HG02759 (cell line): ENCODE measurements around the gene SPECC1.
"Not testable (repeated sequence)": the region's sequence is repeated elsewhere in the genome, so short reads cannot be mapped to it uniquely, and the experiment has no call there.

Experiments used
- ATAC-seq: cut with Tn5 transposase; IDR thresholded peaks from one replicate; pipeline ENCODE4 v1.9.1; 2021; ENCODE audit warnings: mild to moderate bottlenecking, moderate library complexity; ENCODE audit not compliant: unreplicated experiment

Gene SPECC1

GRCh38 chr17:20158580-20158979 is 149.4 kb downstream of the SPECC1 start:
- no peak for ATAC-seq

- no peak for ATAC-seq
These were observed 150.4 kb downstream of the SPECC1 start for GRCh38 chr17:20159406-20160069.

GRCh38 chr17:20165516-20165915 is 156.4 kb downstream of the SPECC1 start:
- ATAC-seq = not testable (repeated sequence)

- no peak for ATAC-seq
These were observed 160.9 kb downstream of the SPECC1 start for GRCh38 chr17:20170085-20170484.

- no peak for ATAC-seq
These were observed 162.7 kb downstream of the SPECC1 start for GRCh38 chr17:20171741-20172365.

GRCh38 chr17:20172376-20172775 is 163.2 kb downstream of the SPECC1 start:
- ATAC-seq = no peak

GRCh38 chr17:20173091-20173490 is 163.9 kb downstream of the SPECC1 start:
- no peak for ATAC-seq

GRCh38 chr17:20174588-20175265 is 165.6 kb downstream of the SPECC1 start:
- no peak for ATAC-seq

GRCh38 chr17:20179041-20179440 is 169.9 kb downstream of the SPECC1 start:
- no peak for ATAC-seq

GRCh38 chr17:20180661-20181060 is 171.5 kb downstream of the SPECC1 start:
- ATAC-seq = no peak

- no peak for ATAC-seq
These were observed 175.0 kb downstream of the SPECC1 start for GRCh38 chr17:20184181-20184580.

- ATAC-seq = no peak
These were observed 175.9 kb downstream of the SPECC1 start for GRCh38 chr17:20184977-20185619.

GRCh38 chr17:20187049-20187448 is 177.9 kb downstream of the SPECC1 start:
- no peak for ATAC-seq

GRCh38 chr17:20189302-20189701 is 180.1 kb downstream of the SPECC1 start:
- ATAC-seq = no peak

GRCh38 chr17:20189979-20190378 is 180.8 kb downstream of the SPECC1 start:
- ATAC-seq = no peak

GRCh38 chr17:20190605-20191004 is 181.4 kb downstream of the SPECC1 start:
- ATAC-seq = no peak

GRCh38 chr17:20191056-20191455 is 181.9 kb downstream of the SPECC1 start:
- ATAC-seq = no peak

GRCh38 chr17:20196286-20196685 is 187.1 kb downstream of the SPECC1 start:
- not testable (repeated sequence) for ATAC-seq

- ATAC-seq = no peak
These were observed 188.2 kb downstream of the SPECC1 start for GRCh38 chr17:20197272-20197926.

- no peak for ATAC-seq
These were observed 191.0 kb downstream of the SPECC1 start for GRCh38 chr17:20200016-20200795.
